Right atrium auricular region (tissue), 2 donors: ENCODE data around the gene ZNF454. TPM values are rescaled to one million over a fixed set of nuclear protein-coding genes. Genes with fewer than 3 reads are reported as not detected.

ENCODE experiments used
- DNase-seq: peaks from one replicate; pipeline ENCODE4 v3.0.0-alpha.2; 2019; ENCODE audit warnings: low spot score
- H3K27ac ChIP-seq, 2 donors: fragments of 200-600 bp; sonication (generic); 1 replicate in 1 of 2; 2 replicates in 1 of 2; pipeline ENCODE4 v1.5.1; 2016 to 2019
- H3K27me3 ChIP-seq, 2 donors: fragments of 200-600 bp; sonication (generic); one replicate each; pipeline versions ENCODE4 v1.5.1 to v1.6.0; 2017 to 2019
- H3K36me3 ChIP-seq: fragments of 200-600 bp; sonication (generic); one replicate; pipeline ENCODE4 v1.5.1; 2016
- H3K4me1 ChIP-seq, 2 donors: fragments of 200-600 bp; sonication (generic); one replicate each; pipeline versions ENCODE4 v1.5.1 to v1.6.0; 2017 to 2019
- H3K4me3 ChIP-seq, 2 donors: fragments of 200-600 bp; sonication (generic); 1 replicate in 1 of 2; 2 replicates in 1 of 2; pipeline ENCODE4 v1.5.1; 2017 to 2019; ENCODE audit warnings: mild to moderate bottlenecking in 1 of 2, moderate library complexity in 1 of 2
- H3K9me3 ChIP-seq, 2 donors: fragments of 200-600 bp; sonication (generic); one replicate each; pipeline ENCODE4 v1.5.1; 2019
- CTCF ChIP-seq, 2 donors: fragments of 200-600 bp; sonication (generic); IDR thresholded peaks; one replicate each; pipeline ENCODE4 v1.5.1; 2019; ENCODE audit warnings: antibody characterized with exemption in 2 of 2
- total RNA-seq, 2 donors: library from RNA; depleted of rRNA; stranded (reverse); fragments of >200 nt; gene quantifications; one replicate each; pipeline ENCODE4 v1.1.0, GENCODE V29; 2016

ZNF454 gene
- total RNA-seq, 2 donors from 2014 or later, result 2.5 to 2.6 TPM

GRCh38 chr5:178995341-178995690, 54.3 kb downstream of the ZNF454 start:
- Histone ChIP-seq H3K9me3 (peaks cover 0 to 3% of the 10 kb centered on the region in 2 donors), H3K36me3 (no peaks in the 10 kb centered on the region), H3K4me1 (no peaks in the 10 kb centered on the region), H3K4me3 (no peak overlapping the region), H3K27ac (no peak overlapping the region), H3K27me3 (no peaks in the 10 kb centered on the region)
- TF ChIP-seq CTCF (IDR thresholded peaks at IDR 0.05), result no peak
- DNase-seq, result no peak

GRCh38 chr5:178996156-178996555, 55.2 kb downstream of the ZNF454 start:
- TF ChIP-seq CTCF (IDR thresholded peaks at IDR 0.05), result no peak
- Histone ChIP-seq H3K4me3 (no peak overlapping the region), H3K27ac (no peak overlapping the region), H3K4me1 (no peaks in the 10 kb centered on the region), H3K9me3 (no peaks in the 10 kb centered on the region), H3K27me3 (no peaks in the 10 kb centered on the region), H3K36me3 (no peaks in the 10 kb centered on the region)
- DNase-seq, result no peak

GRCh38 chr5:178997191-178997590, 56.2 kb downstream of the ZNF454 start:
- no peaks in the 10 kb centered on the region for H3K27me3 ChIP-seq
- no peaks in the 10 kb centered on the region for H3K4me1 ChIP-seq
- TF ChIP-seq CTCF (IDR thresholded peaks at IDR 0.05), result no peak
- no peaks in the 10 kb centered on the region for H3K36me3 ChIP-seq
- no peak overlapping the region for H3K4me3 ChIP-seq
- no peaks in the 10 kb centered on the region for H3K9me3 ChIP-seq
- DNase-seq, result no peak
- H3K27ac ChIP-seq, result no peak overlapping the region

GRCh38 chr5:178998441-178998840, 57.4 kb downstream of the ZNF454 start:
- no peaks in the 10 kb centered on the region for H3K4me1 ChIP-seq
- H3K9me3 ChIP-seq, result no peaks in the 10 kb centered on the region
- TF ChIP-seq CTCF (IDR thresholded peaks at IDR 0.05), result no peak

GRCh38 chr5:179006564-179006963, 65.6 kb downstream of the ZNF454 start:
- Histone ChIP-seq H3K4me3 (no peak overlapping the region), H3K9me3 (peaks cover 0 to 30% of the 10 kb centered on the region in 2 donors), H3K27ac (no peak overlapping the region), H3K4me1 (no peaks in the 10 kb centered on the region), H3K36me3 (no peaks in the 10 kb centered on the region), H3K27me3 (no peaks in the 10 kb centered on the region)
- no peak for TF ChIP-seq CTCF (IDR thresholded peaks at IDR 0.05)
- DNase-seq, result no peak

More at GRCh38 chr5:178998441-178998840, 57.4 kb downstream of the ZNF454 start:
- Histone ChIP-seq H3K4me3 (no peak overlapping the region), H3K27me3 (no peaks in the 10 kb centered on the region), H3K36me3 (no peaks in the 10 kb centered on the region), H3K27ac (no peak overlapping the region)
- DNase-seq, result no peak

- no peaks in the 10 kb centered on the region for H3K27me3 ChIP-seq
- H3K9me3 ChIP-seq, result peaks cover 0 to 43% of the 10 kb centered on the region in 2 donors
- no peaks in the 10 kb centered on the region for H3K36me3 ChIP-seq
- TF ChIP-seq CTCF (IDR thresholded peaks at IDR 0.05), result no peak
- no peak overlapping the region for H3K4me3 ChIP-seq
- DNase-seq, result no peak
- H3K27ac ChIP-seq, result no peak overlapping the region
- H3K4me1 ChIP-seq, result no peaks in the 10 kb centered on the region
These were observed 67.7 kb downstream of the ZNF454 start for GRCh38 chr5:179008667-179009066.
